Ishikawa (cell line): ENCODE results near the gene GMPPA.

Experiments
- FOXM1 ChIP-seq: IDR thresholded peaks from 2 replicates; pipeline ENCODE4 v1.6.1; 2012; ENCODE audit warnings: low read depth, borderline replicate concordance
- NFIC ChIP-seq: IDR thresholded peaks from 2 replicates; pipeline ENCODE4 v1.6.1; 2012
- RAD21 ChIP-seq: IDR thresholded peaks from 2 replicates; pipeline ENCODE4 v1.6.1; 2012; ENCODE audit warnings: low read depth

DNA sequence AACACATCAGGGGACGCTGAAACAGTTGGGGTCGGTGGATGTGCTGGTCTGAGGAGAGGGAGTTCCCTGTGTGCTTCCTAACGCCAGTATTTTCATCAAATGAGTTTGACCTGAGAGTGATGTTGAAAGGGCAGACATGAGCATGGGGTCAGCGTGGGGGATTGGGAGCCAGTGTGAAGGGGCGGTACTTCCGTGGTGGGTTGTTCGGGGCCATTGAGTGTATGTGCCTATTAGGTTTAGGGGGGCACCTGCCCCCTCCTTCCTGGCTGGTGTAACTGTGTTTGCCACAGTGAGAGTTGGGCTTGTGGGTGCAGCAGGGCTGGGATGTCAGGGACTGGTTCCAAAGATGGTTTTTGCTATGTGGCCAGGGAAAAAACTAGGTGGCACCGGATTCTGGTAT is 39.7 kb upstream of the GMPPA start:
- TF ChIP-seq FOXM1: no peak
- TF ChIP-seq NFIC: no peak
- TF ChIP-seq RAD21: no peak
